GM19351 (cell line): ENCODE results near the gene INVS.
"Not testable (repeated sequence)": the region's sequence is repeated elsewhere in the genome, so short reads cannot be mapped to it uniquely, and the experiment has no call there.

Experiments
- ATAC-seq: cut with Tn5 transposase; IDR thresholded peaks from one replicate; pipeline ENCODE4 v1.9.1; 2021; ENCODE audit warnings: mild to moderate bottlenecking, moderate library complexity; ENCODE audit not compliant: unreplicated experiment

The INVS gene

DNA sequence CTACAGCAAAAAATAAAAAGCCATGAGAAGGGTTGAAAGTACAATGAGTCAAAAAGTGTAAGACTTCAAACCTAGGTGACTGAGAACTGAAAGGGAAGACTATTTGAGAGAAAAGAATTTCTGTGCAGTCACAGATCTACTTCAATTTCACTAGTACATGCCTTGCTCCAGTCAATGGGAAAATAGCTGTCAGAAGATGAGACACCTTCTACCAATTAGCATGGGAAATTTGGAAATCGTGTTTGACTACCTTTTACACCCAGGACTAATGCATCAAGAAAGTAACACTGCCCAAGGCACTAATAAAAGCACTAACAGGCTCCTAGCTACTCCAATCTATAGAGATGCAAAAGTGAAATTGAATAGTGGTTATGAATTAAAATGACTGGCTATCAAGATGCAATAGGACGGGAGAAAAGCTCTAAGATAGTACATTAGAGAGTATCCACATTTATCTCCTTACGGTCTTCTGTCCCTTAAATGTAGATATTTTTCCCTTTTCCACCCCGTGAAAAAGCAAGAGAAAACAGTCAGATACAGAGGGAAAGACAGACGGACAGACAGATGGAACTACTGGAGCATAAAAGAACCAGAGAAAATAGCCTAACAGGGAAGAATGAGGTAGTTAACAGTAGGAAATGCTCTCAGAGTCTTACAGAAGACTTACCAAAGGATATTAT lies 15.5 kb upstream of the INVS start:
- peak; percentile 43 for ATAC-seq

- peak; percentile 39 for ATAC-seq
Observed at GRCh38 chr9:100084128-100084453, 15.0 kb upstream of the INVS start.

DNA sequence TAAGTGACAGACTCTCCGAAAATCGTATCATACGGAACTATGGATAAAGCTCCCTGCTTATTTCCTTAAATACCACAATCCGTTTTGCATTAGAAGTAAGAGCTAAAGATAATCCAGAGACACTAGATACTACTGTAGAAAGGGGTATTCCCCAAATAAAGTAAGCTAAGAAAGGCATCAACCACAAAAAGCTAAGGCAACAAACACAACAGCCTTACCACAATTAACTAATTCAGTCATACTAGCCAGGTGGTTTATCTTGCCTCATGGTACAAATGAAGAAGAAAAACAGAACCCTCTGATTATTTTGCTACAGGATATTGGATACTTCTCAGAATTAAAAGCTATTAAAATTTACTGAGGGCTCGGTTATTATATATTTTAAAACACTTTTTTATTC lies 14.3 kb upstream of the INVS start:
- ATAC-seq = peak; percentile 85

GRCh38 chr9:100086097-100086635 lies 12.9 kb upstream of the INVS start:
- no peak for ATAC-seq

- ATAC-seq = no peak
Observed at GRCh38 chr9:100087218-100087617, 11.8 kb upstream of the INVS start.

DNA sequence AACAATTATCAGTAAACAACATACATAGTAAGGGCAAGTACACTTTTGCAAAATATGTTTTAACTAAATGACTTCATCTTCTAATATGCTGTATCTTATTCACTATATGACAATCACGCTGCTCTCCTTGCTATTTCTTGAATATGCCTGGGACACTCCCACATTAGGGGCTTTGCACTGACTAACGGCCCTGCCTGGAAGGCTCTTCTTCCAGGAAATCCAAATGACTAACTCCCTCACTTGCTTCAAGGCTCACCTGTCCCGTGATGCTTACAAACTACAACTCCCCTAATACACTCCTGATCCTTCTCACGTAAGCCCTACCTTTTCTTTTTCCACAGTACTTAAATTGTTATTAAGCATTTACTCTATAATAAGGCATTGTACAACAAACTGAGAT lies 10.8 kb upstream of the INVS start:
- no peak for ATAC-seq

- no peak for ATAC-seq
Observed at GRCh38 chr9:100090880-100091279, 8.2 kb upstream of the INVS start.

DNA sequence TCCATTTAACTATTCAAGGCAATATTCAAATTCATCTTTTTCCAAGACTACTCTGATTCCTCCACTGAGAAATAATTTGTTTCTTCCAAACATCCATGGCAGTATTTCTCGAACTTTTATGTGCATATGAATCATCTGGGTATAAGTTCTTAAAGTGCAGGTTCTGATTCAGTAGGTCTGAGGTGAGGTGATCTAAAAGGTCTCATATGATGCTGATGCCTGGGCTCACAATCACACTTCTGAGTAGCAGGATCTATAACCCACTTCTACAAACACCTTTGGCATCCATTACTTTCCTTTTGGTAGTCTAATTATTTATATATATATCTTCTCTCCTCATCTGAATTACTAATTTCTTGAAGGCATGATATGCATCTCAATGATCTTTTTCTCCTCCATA lies 7.4 kb upstream of the INVS start:
- no peak for ATAC-seq

DNA sequence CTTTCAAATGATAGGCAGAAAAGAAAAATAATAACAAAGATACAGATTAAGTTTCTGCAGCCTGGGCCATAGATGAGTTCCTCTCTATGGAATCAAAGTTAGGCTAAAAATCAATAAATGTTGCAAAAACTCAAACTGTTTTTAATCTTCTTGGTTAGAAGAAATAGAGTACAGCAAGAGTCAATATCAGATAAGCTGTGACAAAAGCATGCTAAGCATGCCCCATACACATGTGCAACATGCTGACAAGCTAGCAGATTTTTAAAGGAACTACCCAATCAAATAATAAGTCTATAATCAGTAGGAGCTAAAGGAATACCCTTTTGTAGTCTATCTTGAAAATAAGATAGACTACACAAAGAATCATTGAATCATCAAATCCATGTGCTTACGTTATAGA lies 7.0 kb upstream of the INVS start:
- no peak for ATAC-seq

GRCh38 chr9:100094411-100094810 lies 4.6 kb upstream of the INVS start:
- not testable (repeated sequence) for ATAC-seq

GRCh38 chr9:100096378-100096916 lies 2.6 kb upstream of the INVS start:
- ATAC-seq = no peak

DNA sequence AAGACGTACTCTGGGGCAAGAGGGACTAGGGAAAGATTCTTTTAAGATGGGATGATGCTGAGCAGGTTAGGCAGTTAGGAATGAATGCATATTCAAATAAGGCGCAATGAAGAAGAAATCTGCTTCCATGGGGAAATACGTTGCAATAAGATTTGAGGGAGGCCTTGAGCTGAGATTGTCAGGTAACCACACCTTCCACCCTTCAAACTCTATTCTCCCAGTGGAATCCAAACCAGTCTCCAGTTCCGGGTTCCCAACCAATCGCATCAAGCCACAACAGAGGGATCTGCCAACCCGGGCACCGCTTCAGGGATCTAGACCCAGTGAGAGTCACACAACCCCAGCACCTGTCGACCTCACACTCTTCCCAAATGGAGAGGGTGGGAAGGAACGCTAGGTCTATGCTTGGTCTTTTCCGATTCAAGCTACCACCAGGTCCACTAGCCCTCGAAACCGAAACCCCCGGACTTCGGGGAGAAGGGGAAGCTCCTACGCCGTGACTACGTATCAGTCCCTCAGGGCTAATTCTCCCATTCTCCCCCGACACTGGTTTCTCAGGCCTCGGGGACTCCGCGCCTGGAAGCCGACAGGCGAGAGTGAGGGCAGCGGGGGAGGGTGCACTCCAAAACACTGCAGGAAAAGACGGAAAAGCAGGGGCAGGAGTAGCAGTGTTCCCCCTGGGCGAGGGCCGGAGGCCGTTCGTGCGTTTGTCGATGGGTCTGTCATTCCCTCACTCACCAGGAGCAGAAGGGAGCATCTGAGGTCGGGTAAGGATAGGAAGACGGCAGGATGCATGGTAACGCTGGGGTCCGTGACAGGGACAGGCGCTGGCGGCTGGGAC lies 777 bp upstream of the INVS start:
- peak; percentile 0 for ATAC-seq

- ATAC-seq = peak; percentile 5
Observed at GRCh38 chr9:100099722-100100042, 639 bp downstream of the INVS start.

DNA sequence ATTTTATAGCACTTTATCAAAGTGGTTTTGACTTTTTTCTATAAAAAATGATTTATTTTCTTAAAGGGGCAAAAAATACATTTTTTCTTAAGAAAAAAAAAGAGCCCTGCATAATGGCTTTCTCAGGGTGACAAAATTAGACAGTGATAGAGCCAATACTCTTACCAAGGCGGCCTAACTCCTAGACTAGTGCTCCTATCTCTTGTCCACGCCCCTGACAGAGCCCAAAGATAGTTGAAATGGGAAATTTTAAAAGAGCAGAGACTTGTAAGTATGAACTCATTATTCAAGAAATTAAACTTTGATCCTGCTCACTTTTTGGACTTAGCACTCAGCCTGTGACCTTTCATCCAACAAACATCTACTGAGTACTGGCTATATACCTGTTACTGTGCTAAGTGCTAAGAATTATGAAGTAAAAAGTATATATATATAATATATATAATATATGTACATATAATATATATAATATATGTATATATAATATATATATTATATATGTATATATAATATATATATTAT lies 1.2 kb downstream of the INVS start:
- ATAC-seq = no peak

DNA sequence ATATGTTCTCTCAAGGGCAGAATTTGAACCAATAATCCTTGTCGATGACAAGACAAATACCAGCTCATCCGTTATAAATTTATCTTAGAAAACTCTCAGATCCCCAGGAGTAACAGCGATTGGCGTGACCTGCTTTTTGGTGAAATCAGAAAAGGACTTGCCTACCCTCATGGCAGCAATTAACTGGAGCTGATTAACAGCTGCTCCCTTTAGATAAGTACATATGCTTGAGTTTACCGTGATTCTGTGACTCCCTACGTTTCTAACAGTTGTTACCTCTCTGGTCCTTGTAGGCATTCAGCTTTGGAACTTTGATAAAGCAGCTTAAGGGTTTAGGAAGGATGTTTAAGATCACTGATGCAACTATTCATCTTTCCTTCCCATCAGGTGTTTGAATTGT lies 2.6 kb downstream of the INVS start:
- ATAC-seq = no peak

GRCh38 chr9:100104314-100104713 lies 5.3 kb downstream of the INVS start:
- ATAC-seq = no peak

DNA sequence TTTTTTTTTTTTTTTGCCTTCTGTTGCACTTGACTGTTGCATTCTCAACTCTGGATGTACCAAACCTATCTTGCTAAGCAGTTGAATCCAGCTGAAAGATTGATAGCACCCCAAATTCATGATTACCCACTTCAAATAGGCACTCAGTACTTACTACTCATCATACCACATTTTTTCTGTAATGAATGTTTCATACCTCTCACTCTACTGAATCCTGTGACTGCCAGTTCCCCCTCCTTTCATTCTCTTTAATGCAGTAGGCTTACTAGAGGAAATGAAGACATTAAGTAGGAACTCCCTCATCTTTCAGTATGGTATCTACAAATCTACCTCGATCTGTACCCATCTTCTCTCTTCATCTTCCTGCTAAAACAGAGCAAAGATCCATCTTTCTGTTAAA lies 6.8 kb downstream of the INVS start:
- no peak for ATAC-seq

DNA sequence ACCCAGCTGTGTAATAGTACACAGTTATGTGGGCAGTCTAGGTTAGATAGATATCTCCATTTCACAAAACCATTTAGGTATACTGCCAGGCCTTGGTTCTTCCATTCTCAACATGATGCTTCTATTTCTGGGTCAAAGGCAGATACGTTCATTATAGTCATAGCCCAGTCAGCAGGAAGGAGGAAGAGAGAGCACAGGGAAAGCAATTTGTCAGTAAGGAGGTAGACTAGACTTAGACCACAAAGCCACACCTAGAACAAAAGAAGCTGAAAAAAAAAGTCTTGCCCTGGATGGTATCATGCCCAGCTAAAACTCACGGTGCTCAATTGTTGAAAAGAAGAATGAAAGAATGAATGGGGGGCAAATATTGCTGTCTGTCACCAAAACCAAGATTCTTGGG lies 7.6 kb downstream of the INVS start:
- no peak for ATAC-seq

DNA sequence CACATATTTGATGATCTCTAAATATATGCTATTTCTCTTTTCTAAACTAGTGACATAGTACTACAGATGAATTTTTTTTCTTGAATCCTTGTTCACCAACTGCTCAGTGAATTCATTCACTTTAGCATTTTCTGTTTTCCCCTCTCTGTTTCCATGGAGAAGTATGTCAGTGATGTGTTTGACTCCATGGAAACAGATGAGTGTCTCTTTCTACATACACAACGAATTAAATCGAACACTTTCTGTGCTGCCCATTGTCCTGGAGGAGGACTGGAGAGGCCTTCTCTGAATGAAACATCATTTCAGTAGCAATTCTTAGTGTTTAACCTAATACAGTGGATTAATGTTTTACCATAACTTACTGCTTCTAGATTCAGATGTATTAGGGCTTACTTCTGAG lies 9.5 kb downstream of the INVS start:
- ATAC-seq = no peak

DNA sequence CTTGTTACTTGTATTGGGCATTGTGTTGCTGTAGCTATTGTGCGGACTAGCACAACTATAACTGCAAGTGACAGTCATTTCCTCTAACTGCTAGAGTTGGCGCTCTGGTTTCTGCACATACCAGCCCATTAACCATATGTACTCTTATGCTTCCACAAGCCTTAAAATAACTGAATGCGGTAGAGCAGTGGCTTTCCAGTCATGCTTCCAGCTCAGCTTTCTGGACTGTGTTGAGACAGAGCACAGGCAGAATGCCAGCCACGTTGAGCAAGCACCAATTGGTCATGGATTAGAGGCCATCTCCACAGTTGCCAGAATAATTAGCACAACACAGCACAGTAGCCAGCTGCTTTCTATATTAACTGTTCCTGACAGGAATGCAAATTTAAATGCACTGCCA lies 12.2 kb downstream of the INVS start:
- no peak for ATAC-seq

GRCh38 chr9:100112677-100113336 lies 13.8 kb downstream of the INVS start:
- ATAC-seq = no peak
